HG02840 (cell line): ENCODE measurements around the gene DTX2.
"Not testable (repeated sequence)": the region's sequence is repeated elsewhere in the genome, so short reads cannot be mapped to it uniquely, and the experiment has no call there.

Source experiments
- ATAC-seq: cut with Tn5 transposase; IDR thresholded peaks from one replicate; pipeline ENCODE4 v1.9.1; 2021; ENCODE audit warnings: mild to moderate bottlenecking, moderate library complexity, moderate number of reproducible peaks; ENCODE audit not compliant: unreplicated experiment, low FRiP score

The DTX2 gene

GRCh38 chr7:76485822-76486610, 24.5 kb downstream of the DTX2 start:
- not testable (repeated sequence) for ATAC-seq

GRCh38 chr7:76486618-76487017, 25.1 kb downstream of the DTX2 start:
- ATAC-seq: peak; percentile 96

GRCh38 chr7:76487969-76488368, 26.5 kb downstream of the DTX2 start:
- ATAC-seq: not testable (repeated sequence)

- not testable (repeated sequence) for ATAC-seq
Measured at GRCh38 chr7:76492139-76492538, 30.6 kb downstream of the DTX2 start.

DNA sequence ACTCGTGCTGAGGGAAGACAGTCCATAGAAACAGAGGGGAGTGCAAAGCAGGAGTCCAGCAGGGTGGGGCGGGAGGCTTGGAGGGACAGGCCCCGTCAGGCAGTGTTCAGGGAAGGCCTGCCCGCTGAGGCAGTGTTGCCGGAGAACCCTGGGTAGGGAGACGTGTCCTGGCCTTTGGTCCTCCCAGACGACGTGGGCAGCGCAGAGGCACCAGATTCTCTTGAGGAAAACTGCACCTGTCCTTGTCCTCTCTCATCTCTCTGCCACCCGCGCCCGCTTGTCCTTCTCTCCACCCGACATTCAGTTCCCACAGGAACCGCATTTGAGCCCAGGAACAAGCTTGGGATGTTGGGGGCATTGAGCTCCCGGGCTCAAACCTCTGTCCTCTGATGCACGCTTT, 34.2 kb downstream of the DTX2 start:
- not testable (repeated sequence) for ATAC-seq

GRCh38 chr7:76497918-76498582, 36.5 kb downstream of the DTX2 start:
- ATAC-seq: not testable (repeated sequence)

- not testable (repeated sequence) for ATAC-seq
Measured at GRCh38 chr7:76498583-76499200, 37.2 kb downstream of the DTX2 start.

- ATAC-seq: not testable (repeated sequence)
Measured at GRCh38 chr7:76499201-76499923, 37.9 kb downstream of the DTX2 start.

GRCh38 chr7:76499924-76500241, 38.4 kb downstream of the DTX2 start:
- not testable (repeated sequence) for ATAC-seq

- not testable (repeated sequence) for ATAC-seq
Measured at GRCh38 chr7:76502224-76502623, 40.7 kb downstream of the DTX2 start.

DNA sequence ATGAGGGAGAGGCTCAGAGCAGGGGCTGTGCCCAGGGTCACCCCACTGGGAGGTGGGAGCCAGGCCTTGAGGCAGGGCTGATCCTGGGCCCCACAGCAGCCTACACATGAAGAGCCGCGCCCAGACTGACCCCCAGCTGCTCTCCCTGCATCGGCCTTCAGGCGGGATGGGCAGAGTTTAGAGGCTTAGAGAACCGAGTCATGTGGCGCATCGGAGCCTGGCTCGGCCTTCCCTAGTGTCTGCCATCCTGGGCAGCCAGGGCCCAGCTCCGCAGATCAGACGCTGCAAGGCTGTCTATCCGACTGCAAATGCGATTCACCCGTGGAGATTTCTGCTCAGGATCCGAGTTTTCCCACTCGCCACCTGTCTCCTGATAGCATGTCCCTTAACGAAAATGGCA, 41.3 kb downstream of the DTX2 start:
- ATAC-seq: not testable (repeated sequence)

- not testable (repeated sequence) for ATAC-seq
Measured at GRCh38 chr7:76503244-76503643, 41.7 kb downstream of the DTX2 start.

DNA sequence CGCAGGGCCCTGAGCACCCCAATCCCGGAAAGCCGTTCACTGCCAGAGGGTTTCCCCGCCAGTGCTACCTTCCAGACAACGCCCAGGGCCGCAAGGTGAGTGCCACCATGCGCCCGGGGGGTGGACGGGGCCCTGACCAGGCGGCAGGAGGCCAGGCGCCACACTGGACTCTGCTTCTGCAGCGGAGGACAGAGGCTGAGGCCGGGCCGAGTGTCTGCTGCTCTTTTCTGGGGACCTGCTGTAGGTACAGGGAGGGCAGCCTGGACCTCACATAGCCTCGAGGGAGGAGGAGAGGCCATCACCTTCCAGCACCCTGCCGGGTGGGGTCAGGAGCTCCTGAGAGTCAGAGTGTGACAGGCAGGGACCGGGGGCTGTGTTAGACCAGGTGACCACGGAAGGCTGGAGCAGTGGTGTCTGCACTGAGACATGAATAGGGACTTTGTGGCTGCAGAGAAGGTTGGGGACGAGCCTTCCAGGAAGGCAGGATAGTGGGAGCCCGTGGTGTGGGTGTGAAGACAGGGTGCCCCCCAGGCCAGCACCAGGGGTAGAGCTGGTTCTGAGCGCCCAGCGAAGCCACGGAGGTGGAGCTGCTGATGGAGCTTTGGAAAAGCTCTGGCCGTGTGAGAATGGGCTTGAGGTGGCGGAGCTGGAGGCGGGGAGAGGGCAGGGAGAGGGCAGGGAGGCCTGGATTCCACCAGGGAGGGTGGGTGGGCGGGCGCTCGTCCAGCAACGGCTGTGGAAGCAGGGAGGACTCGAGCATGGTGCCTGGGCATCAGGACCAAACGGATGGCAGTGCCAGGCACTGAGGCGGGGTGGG, 43.0 kb downstream of the DTX2 start:
- ATAC-seq: not testable (repeated sequence)

GRCh38 chr7:76505168-76506080, 43.9 kb downstream of the DTX2 start:
- ATAC-seq: no peak

DNA sequence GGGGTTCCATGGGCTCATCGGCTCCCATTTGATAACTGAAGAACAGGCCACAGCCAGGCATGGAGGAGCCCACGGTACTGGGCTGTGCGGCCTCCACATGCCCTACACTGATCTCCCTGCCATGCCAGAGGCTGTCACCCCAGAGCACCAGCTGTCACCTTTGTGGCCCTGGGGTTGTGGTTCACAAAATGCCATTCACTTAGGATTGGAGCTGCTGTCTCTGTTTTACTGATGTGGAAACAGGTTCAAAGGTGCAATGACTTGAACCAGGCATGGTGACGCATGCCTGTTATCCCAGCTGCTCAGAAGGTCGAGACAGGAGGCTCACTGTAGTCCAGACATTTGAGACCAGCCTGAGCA, 44.6 kb downstream of the DTX2 start:
- ATAC-seq: no peak

DNA sequence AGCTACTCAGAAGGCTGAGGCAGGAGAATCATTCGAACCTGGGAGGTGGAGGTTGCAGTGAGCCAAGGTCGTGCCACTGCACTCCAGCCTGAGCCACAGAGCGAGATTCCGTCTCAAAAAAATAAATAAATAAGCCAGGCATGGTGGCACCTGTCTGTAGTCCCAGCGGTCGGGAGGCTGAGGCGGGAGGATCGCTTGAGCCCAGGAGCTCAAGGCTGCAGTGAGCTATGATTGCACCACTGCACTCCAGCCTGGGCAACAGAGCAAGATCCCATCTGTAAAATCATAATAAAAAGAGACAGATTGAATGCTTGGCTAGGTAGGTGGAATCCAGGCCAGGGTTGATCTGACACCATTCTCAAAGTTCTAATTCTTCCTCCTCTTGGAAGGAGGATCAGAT, 45.1 kb downstream of the DTX2 start:
- ATAC-seq: not testable (repeated sequence)

DNA sequence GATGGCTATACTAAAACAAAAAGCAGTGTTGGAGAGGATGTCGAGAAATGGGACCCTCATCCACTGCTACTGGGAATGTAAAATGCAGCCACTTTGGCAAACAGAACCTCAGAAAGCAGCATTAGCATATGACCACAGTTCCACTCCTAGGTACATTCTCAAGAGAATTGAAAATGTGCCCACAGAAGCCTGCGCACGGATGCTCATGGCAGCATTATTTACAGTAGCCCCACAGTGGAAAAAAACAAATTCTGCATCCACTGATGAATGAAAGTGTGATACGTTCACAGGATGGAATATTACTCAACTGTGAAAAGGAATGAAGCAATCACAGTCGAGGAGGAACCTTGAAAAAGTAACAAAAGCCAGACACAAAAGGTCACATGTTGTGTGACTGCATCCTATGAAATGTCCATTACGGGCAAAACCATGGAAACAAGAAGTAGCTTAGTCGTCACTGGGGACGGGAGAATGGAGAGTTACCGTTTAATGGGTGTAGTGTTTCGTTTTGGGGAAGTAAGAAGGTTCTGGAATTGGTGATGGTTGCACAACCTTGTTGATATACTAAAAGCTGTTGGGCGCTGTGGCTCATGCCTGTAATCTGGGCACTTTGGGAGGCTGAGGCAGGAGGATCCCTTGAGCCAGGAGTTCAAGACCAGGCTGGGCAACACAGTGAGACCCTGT, 46.4 kb downstream of the DTX2 start:
- no peak for ATAC-seq
